ENCODE data around the gene ZFPL1.
A peak's percentile ranks its signal among the peaks of the same experiment; 100 is the strongest.

The ZFPL1 gene

GRCh38 chr11:65095974-65096806 is 12.2 kb downstream of the ZFPL1 start, which contains the start of gene VPS51:
VPS51 (plus strand) TSS chr11:65096214; CDS start chr11:65096251, 37 bp downstream.
- DNase-seq (ENCODE audit: low spot score): peak; percentile 90

DNA sequence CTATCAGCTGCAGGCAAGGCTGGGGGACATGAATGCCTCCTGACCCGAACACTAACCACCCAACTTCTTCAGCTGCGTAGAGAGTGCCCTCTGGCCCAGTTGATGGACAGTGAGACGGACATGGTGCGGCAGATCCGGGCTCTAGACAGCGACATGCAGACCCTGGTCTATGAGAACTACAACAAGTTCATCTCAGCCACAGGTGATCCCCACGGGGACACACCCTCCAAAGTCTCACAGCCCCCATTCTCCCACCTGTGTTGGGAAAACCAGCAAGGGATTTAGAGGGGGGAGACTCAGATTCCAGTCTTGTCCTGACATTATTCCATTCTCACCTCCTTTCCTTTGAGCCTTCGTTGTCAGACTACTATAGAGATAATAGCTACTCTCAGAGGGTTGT is 12.9 kb downstream of the ZFPL1 start:
- no peak for DNase-seq (ENCODE audit: low spot score)

DNA sequence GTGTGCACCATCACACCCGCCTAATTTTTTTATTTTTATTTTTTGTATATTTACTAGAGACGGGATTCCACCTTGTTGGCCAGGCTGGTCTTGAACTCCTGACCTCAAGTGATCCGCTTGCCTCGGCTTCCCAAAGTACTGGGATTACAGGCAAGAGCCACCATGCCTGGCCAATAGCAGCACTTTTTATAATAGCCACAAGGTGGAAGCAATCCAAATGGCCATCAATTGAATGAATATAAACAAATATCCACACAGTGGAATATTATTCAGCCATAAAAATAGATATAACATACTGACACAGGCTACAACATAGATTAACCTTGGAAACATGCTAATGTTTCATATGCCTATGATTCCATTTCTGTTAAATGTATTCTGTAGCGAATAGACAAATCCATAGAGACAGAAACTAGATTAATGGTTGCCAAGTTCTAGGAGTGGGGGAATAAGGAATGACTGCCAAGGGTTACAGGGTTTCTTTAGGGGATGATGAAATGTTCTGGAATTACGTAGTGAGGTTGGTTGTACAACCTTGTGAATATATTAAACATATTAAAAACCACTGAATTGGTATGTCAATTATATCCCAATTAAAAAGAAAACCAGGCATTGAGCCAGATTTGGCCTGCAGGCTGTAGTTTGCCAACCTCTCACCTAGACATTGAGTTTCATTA is 16.8 kb downstream of the ZFPL1 start:
- DNase-seq (ENCODE audit: low spot score): no peak

DNA sequence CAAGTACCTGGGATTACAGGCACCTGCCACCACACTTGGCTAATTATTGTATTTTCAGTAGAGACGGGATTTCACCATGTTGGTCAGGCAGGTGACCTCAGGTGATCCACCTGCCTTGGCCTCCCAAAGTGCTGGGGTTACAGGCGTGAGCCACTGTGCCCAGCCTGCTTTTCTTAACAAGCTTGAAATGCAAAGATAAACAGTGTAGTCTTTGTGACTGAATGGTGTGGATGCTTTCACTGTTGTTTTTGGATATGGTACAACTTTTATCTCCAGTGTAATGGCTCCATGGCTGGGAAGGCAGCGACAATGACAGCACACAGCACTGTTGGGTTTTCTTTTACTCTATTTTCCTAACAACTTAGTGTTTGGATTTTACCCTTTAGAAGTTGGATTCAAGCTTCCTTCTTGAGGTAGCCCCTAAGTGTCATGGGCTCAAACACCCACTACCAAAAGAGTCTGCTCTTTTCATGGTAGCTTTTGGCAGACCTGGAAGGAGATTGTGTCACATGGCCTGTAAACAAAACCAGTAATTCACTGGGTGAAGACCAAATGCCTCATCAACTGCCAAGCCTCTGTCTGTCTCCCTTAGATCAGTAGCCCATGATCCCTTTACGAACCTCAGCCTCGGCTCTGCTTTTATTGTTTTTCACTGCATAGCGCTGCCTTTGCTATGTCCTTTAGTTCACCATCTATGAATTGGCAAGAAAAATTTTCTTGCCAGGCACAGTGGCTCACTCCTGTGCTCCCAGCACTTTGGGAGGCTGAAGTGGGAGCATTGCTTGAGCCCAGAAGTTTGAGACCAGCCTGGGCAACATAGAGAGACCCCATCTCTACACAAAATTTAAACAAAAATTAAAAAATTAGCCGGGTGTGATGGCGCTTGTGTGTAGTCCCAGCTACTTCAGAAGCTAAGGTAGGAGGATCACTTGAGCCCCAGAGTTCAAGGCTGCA is 18.4 kb downstream of the ZFPL1 start:
- peak; percentile 88 for DNase-seq (ENCODE audit: low spot score)

DNA sequence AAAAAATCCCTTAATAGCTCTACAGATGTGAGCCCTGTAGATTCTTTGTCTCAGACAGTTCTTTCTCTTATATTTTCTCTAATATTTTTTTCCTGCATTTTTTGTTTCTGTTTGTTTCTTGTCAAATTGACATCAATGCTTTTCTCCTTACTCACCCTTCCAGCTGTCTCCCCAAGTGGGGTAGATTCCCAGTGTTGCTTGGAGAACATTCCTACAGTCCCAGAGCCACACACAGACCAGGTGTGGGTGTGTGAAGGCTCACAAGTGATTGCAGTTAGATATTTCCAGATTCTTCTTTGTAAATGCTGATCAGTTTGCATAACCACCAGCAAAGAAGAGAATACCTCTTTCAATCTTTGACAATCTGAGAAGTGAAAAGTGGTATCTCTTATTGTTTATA is 19.5 kb downstream of the ZFPL1 start:
- no peak for DNase-seq (ENCODE audit: low spot score)

GRCh38 chr11:65104628-65105027 is 20.6 kb downstream of the ZFPL1 start:
- no peak for DNase-seq (ENCODE audit: low spot score)

DNA sequence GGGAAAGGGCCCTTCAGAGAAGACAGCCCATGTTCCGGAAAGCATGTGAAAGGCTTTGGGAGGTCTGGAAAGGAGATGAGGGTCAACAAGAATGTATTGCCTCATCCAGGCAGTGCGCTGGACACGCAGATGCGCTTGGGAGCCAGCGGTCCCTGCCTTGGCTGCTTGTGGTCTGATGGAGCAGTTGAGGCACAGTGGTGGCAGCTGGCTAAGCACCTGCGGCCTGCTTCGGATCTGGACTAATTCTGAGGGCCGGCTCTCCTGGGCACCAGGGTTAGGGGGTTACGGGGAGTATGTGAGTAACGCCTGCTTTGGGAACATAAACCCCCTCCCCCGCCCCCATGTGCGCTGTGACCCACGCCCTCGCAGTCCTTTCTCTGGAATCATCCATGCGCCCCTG is 23.1 kb downstream of the ZFPL1 start:
- no peak for DNase-seq (ENCODE audit: low spot score)

GRCh38 chr11:65107751-65108468 is 23.9 kb downstream of the ZFPL1 start:
- DNase-seq (ENCODE audit: low spot score): no peak

GRCh38 chr11:65108469-65109123 is 24.6 kb downstream of the ZFPL1 start:
- no peak for DNase-seq (ENCODE audit: low spot score)

DNA sequence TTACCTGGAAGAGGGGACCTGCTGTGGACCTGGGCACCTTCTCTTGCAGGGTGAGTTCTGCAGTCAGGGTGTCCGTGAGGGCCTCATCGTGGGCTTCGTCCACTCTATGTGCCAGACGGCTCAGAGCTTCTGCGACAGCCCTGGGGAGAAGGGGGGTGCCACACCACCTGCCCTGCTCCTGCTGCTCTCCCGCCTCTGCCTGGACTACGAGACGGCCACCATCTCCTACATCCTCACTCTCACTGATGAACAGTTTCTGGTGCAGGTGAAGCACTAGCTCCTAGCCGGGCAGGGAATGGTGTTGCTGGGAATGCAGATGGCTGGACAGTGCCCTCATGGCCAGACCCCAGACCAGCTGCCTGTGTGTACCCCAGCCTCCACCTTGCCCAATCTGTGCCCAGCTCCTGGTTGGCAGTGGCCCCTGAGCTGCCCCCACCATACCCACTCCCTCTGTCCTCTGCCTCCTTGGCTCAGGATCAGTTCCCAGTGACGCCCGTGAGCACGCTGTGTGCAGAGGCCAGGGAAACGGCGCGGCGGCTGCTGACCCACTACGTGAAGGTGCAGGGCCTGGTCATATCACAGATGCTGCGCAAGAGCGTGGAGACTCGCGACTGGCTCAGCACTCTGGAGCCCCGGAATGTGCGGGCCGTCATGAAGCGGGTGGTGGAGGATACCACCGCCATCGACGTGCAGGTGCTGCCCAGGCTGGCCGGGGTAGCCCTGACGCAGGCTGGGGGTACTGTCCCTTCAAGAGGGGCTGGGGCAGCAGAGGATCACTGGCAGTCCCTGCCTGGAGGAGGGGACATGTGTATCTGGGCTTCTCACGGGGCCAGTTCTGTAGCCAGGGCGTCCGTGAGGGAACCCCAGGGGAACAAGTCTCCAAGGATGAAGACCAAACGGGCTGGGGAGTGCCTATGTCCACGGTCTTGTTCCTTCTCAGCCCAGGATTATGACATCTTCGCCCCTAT is 25.5 kb downstream of the ZFPL1 start:
- DNase-seq (ENCODE audit: low spot score): no peak

GRCh38 chr11:65110354-65110861 is 26.4 kb downstream of the ZFPL1 start:
- DNase-seq (ENCODE audit: low spot score): peak; percentile 82

DNA sequence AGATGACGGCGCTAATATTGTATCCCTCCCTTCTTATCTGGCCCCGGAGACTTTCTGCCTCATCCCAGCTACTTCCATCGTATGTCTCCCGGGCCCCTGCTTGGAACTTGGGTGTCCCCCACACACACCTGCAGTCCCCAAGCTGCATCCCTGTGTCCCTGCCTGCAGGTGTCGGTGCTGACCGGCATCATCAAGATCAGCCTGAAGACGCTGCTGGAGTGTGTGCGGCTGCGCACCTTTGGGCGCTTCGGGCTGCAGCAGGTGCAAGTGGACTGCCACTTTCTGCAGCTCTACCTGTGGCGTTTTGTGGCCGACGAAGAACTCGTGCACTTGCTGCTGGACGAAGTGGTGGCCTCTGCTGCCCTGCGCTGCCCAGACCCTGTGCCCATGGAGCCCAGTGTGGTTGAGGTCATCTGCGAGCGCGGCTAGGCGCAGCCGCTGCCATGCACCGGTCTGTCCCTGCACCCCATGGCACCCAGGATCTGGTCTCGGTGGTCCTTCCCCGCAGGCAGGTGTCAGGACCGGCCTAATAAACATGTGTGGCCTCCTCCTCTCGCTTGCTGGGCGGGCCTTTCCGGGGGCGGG is 27.2 kb downstream of the ZFPL1 start:
- no peak for DNase-seq (ENCODE audit: low spot score)

DNA sequence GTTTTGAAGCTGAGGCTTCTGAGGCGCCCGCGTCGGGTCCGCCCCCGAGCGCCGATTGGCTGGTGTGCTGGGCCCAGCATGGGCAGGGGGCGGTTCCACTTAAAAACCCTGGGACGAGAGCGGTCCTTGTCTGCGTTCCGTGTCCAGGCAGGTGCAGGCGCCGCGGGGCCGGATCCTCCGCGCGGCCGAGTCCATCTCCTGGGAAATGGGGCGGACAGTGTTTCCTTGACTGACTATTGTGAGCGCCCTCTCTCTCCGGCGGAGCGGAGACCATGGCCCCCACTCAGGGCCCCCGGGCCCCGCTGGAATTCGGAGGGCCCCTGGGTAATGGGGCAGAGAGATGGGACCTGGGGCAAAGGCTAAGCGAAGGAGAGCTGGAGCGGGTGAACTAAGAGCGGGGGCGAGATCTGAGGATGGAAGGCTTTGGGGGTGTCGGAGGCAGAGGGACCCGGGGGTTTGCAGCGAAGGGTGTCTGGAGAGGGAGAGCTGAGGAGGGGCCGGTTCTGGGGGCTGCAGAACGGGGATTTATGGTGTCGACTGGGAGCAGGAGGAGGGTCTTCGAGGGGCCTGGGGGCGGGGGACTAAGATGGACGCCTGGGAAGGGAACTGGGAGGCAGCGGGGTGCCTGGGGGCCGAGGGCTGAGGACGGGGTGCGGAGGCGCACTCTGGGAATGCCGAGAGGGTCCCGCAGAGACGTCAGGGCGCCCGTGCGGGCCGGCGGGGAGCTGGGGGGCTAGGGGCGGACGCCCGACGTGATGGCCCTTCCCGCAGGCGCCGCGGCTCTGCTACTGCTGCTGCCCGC is 27.9 kb downstream of the ZFPL1 start, which contains the start of gene TM7SF2:
Gene TM7SF2 (plus strand): TSS at position 129 of the 802 bp plus-strand sequence. CDS start 144 bp downstream, at position 273.
- peak; percentile 97 for DNase-seq (ENCODE audit: low spot score)

DNA sequence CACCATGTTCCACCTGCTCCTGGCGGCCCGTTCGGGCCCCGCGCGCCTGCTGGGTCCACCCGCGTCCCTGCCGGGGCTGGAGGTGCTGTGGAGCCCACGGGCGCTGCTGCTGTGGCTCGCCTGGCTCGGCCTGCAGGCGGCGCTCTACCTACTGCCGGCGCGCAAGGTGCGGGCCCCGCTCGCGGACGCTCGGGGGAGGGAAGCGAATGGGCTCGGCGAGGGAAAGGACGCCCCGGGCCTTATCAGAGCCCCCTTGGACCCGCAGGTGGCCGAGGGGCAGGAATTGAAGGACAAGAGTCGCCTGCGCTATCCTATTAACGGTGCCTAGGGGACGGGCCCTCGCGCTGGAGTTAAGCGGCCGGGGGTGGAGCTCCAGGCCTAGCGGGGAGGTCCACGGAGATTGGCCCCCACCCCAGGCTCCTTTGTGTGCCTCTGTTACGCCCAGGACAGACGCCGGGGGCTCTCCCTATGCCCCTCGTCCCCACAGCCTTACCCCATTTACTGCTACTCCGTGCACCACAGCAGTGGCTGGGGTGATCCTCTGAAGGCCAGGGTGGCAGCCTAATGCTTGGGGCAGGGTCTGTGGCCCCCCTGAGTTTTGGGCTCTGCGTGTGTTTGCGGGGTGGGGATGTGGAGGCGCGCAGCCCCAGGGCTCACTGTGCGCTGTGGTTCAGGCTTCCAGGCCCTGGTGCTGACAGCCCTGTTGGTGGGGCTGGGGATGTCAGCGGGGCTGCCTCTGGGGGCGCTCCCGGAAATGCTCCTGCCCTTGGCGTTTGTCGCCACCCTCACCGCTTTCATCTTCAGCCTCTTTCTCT is 28.7 kb downstream of the ZFPL1 start:
- DNase-seq (ENCODE audit: low spot score): no peak

DNA sequence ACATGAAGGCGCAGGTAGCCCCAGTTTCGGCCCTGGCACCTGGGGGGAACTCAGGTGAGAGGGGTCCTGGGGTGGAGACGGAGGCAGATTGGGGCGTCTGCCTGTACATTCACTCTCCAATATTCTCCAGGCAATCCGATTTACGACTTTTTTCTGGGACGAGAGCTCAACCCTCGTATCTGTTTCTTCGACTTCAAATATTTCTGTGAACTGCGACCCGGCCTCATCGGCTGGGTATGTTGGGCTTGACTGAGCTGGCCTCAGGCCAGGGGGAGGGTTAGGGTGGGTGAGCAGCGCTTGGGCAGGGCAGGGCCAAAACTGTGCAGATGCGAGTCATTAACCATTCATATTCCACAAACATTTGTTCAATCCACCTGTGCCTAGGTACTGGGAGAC is 29.3 kb downstream of the ZFPL1 start:
- DNase-seq (ENCODE audit: low spot score): no peak

GRCh38 chr11:65113839-65114238 is 29.8 kb downstream of the ZFPL1 start:
- DNase-seq (ENCODE audit: low spot score): no peak

DNA sequence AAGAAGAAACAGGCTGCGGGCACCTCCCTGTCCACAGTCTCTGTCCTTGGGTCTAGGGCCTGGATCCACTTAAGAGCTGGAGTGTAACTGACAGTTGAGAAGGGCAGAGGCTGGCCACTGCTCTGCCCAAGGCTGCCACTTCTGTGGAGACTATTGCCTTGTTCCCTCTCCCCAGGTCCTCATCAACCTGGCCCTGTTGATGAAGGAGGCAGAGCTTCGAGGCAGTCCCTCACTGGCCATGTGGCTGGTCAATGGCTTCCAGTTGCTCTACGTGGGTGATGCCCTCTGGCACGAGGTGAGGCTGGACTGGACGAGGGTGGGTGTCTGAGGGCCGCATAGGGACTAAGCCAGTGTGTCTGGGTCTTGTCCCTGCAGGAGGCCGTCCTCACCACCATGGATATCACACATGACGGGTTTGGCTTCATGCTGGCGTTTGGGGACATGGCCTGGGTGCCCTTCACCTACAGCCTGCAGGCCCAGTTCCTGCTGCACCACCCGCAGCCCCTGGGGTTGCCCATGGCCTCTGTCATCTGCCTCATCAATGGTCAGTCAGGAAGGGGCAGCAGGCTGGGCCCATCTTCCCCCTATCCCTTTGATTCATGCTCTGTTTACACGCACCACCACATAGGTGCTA is 30.6 kb downstream of the ZFPL1 start:
- DNase-seq (ENCODE audit: low spot score): no peak

Measured in globus pallidus (tissue), 1 donor.